Right cardiac atrium (tissue), 5 donors: ENCODE measurements around the gene ZNF316. TPM values are rescaled to one million over a fixed set of nuclear protein-coding genes. Genes with fewer than 3 reads are reported as not detected.

ENCODE experiments used
- ATAC-seq, 2 donors: fragments of 200-7000 bp; cut with Tn5 transposase; one replicate each; pipeline versions ENCODE4 v1.8.0 to v1.9.1; 2020; ENCODE audit warnings: moderate library complexity in 2 of 2, mild to moderate bottlenecking in 1 of 2
- DNase-seq, 3 donors: peaks; one replicate each; pipeline ENCODE4 v3.0.0-alpha.2; 2020
- H3K27ac ChIP-seq: one replicate; pipeline ENCODE4 v1.5.1; 2013; ENCODE audit warnings: mild to moderate bottlenecking, low read length, control low read depth, moderate library complexity
- H3K27me3 ChIP-seq: one replicate; pipeline ENCODE4 v1.6.1; 2013; ENCODE audit not compliant: control insufficient read depth, insufficient read depth
- H3K4me1 ChIP-seq: one replicate; pipeline ENCODE4 v1.6.1; 2013; ENCODE audit warnings: low read length; ENCODE audit not compliant: control insufficient read depth, insufficient read depth
- H3K4me3 ChIP-seq: one replicate; pipeline ENCODE4 v1.5.1; 2013; ENCODE audit warnings: low read length, control low read depth
- H3K9me3 ChIP-seq: one replicate; pipeline ENCODE4 v1.6.1; 2013; ENCODE audit warnings: low read length; ENCODE audit not compliant: control insufficient read depth
- WGBS: extraction: QIAGEN DNeasy Blood & Tissue Kit; methylation state at CpG from one replicate; pipeline ENCODE4 v1.1.7; 2013; 5-methylcytosine and 5-hydroxymethylcytosine counted together
- intact Hi-C, 4 donors: fragments of 100-400 bp; cut with DNase I; formaldehyde crosslinking; loops; one replicate each; pipeline versions ENCODE4 v1.11.0 to v1.14.0; 2022 to 2023
- long read RNA-seq, 4 donors: library from polyadenylated mRNA; unstranded; transcript quantifications; one replicate each; pipeline ENCODE4 v2.0.0, GENCODE V29; 2020 to 2021
- polyA plus RNA-seq: library from polyadenylated mRNA; stranded (reverse); fragments of 200-250 nt; gene quantifications from one replicate; pipeline ENCODE4 v1.2.3, GENCODE V29; 2013
- total RNA-seq, 4 donors: library from RNA; stranded (reverse); fragmentation: NEBNext Ultra II Directional; extraction: Animal tissue kit (Norgen Biotek cat#: 25700); gene quantifications; one replicate each; pipeline ENCODE4 v1.2.1, GENCODE V29; 2021
- donor health status: healthy with polysubstance abuse.
- donor health status: DM: no; HTN: yes; CAD: no.
- donor health status: DM: no; HTN: no; CAD: no.
- donor health status: DM: no; HTN: yes; CAD: no; lungs with severe emphysema.
- donor health status: DM: yes; HTN: yes; CAD: no.

ZNF316 gene
- total RNA-seq (10 to 100 TPM; 14.8 to 20.7 (median 17.3) TPM), polyA plus RNA-seq (11.7 TPM)
- long read RNA-seq, donor 1, full-length matches to known transcripts = 4 of 30 reads
- long read RNA-seq, donor 1, partial matches to known transcripts = 3 of 30 reads
- long read RNA-seq, donor 1, other reads (novel, unspliced or antisense) = 23 of 30 reads
- long read RNA-seq, donor 2, full-length matches to known transcripts = 2 of 22 reads
- long read RNA-seq, donor 2, partial matches to known transcripts = 16 of 22 reads
- long read RNA-seq, donor 2, other reads (novel, unspliced or antisense) = 4 of 22 reads
- long read RNA-seq, donor 3, partial matches to known transcripts = 0 of 3 reads
- long read RNA-seq, donor 3, other reads (novel, unspliced or antisense) = 3 of 3 reads
- long read RNA-seq, donor 4, full-length matches to known transcripts = 6 of 30 reads
- long read RNA-seq, donor 4, partial matches to known transcripts = 22 of 30 reads
- long read RNA-seq, donor 4, other reads (novel, unspliced or antisense) = 2 of 30 reads

DNA sequence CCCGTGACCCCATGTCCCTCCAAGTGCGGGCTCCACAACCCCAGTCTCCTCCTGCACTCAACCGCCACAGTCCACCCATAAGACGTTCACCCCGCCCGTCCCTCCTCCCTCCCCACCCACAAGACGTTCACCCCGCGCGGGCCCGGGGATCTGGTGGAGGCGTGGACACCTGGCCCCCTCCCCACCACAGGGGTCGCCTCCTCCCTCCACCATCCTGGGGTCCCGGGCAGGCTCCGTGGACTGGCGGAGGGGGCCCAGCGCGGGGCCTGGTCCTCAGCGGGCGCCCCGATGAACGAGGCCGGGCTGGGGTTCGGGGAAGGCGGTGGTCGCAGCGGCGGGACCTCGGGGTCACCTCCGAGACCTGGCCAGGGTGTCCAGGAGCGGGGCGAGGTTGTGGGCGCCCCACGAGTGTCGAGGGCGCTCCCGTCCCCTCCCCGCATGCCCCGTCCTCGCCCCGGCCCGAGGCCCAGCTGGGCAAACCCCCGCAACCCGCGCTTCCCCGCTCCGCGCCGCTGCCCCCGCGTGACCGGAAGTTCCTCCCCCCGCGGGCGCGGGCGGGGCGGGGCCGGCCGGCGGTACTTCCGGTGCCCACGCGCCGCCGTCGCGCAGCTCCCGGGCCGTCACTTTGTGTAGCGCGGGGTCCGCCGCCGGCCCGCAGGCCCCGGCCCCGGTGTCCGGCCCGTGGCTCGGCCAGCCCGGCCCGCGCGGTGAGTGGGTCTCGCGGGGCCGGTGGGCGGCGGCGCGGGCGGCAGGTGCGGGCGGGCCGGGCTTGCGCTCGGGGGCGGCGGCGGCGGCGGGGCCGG is at the start of gene ZNF316:
TSS of gene ZNF316 (plus strand) at position 578 of the 803 bp plus-strand sequence. CDS start 5,092 bp downstream, outside the sequence.
- peak within 1 kb of the TSS; percentile 97 for H3K4me3 ChIP-seq
- H3K27ac ChIP-seq = peak within 1 kb of the TSS; percentile 25
- 1% methylated on average over 104 of the region's 104 CpGs for WGBS
- no peaks in the 10 kb centered on the region for H3K4me1 ChIP-seq
- H3K27me3 ChIP-seq = no peaks in the 10 kb centered on the region
- H3K9me3 ChIP-seq = no peaks in the 10 kb centered on the region
- intact Hi-C loops = no loop called here
- ATAC-seq (peak; percentile 76 to 88), DNase-seq (peak; percentile 71 to 89 (median 89))

DNA sequence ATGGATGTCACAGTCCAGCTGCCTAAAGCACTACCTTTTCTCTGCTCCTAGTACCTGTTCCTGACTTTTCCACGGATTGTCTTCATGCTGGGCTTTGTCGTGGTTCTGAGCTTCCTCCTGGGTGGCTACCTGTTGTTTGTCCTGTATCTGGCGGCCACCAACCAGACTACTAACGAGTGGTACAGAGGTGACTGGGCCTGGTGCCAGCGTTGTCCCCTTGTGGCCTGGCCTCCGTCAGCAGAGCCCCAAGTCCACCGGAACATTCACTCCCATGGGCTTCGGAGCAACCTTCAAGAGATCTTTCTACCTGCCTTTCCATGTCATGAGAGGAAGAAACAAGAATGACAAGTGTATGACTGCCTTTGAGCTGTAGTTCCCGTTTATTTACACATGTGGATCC is 48.6 kb upstream of the ZNF316 start:
- H3K9me3 ChIP-seq = no peaks in the 10 kb centered on the region
- intact Hi-C loops = no loop called here
- H3K4me3 ChIP-seq = no peak overlapping the region
- no peaks in the 10 kb centered on the region for H3K27me3 ChIP-seq
- no peaks in the 10 kb centered on the region for H3K4me1 ChIP-seq
- ATAC-seq = no peak
- DNase-seq = peak in 2 of 3 donors; percentile 51 to 65
- 74% methylated on average over 9 of the region's 9 CpGs for WGBS
- H3K27ac ChIP-seq = no peak overlapping the region

DNA sequence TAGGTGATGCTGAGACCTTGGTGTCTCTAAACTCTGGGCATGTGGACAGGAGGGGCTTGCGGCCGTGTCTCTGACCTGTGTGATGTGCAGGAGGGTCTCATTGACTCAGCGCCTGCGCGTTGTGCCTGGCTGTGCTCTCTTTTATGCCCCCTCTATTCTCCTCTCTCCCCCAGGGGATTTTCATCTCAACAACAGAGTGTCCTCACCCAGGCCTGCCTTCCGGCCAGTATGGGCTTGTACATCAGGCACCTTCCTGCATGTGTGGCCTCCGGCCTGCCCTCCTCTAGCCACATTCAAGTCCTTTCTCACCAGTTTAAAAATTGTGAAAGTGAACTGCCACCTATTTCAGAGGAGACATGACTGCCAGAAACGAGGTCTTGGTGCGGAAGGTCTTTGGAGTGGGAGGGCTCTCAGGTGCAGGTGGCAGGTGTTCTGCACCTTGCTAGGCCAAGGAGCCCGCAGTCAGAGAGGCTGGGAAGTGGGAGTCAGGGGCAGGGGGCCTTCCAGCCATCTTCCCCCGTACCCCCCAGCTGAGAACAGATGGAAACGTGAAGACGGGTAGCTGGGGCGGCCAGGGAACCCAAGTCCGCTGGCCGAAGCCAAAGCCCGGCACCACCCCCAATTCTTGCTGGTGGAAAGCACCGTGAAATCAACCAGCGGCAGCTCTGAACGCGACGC is 47.8 kb upstream of the ZNF316 start:
- peak in 2 of 3 donors; percentile 23 to 40 for DNase-seq
- no peaks in the 10 kb centered on the region for H3K4me1 ChIP-seq
- H3K4me3 ChIP-seq = peak overlapping the region; percentile 90
- WGBS = 45% methylated on average over 22 of the region's 22 CpGs
- ATAC-seq = peak; percentile 8 to 16
- no peak overlapping the region for H3K27ac ChIP-seq
- H3K9me3 ChIP-seq = no peaks in the 10 kb centered on the region
- intact Hi-C loops = no loop called here
- no peaks in the 10 kb centered on the region for H3K27me3 ChIP-seq

DNA sequence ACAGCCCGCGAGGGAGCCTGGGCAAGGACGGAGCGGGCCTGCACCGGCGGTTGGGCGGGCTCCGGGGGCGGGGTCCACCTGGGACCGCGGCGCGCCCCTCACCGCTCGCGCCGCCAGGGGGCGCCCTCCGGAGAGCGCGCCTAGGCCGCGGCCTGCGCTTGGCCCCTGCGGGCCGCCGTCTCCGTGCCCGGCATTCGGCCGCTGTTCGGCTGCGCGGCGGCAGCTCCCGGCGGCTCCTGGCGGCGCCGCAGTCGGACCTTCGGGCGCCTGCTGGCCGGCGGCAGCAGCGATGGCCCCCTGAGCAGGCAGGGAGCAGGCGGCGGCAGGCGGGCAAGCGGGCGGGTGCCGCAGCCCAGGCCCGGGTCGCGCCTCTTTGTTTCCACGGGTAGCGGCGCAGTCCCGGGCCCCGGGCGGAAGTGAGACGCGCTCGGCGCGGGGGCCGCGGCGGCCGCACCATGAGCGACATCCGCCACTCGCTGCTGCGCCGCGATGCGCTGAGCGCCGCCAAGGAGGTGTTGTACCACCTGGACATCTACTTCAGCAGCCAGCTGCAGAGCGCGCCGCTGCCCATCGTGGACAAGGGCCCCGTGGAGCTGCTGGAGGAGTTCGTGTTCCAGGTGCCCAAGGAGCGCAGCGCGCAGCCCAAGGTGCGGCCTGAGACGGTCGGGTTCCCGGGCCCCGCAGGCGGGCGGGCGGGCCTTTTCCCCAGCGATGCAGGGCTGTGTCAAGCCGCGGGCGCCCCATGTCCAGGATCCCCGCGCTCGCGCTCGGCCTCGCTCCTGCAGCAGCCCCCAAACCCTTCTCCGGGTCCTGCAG is 47.1 kb upstream of the ZNF316 start, which contains the start of gene INTS15:
TSS of gene INTS15 (plus strand) at position 193 of the 816 bp plus-strand sequence. CDS start at position 456, 263 bp downstream.
- Histone ChIP-seq H3K4me1 (no peaks in the 10 kb centered on the region), H3K9me3 (no peaks in the 10 kb centered on the region), H3K27me3 (no peaks in the 10 kb centered on the region), H3K27ac (peak within 1 kb of the TSS; percentile 90), H3K4me3 (peak within 1 kb of the TSS; percentile 90)
- under 1% methylated on average over 107 of the region's 107 CpGs for WGBS
- intact Hi-C loops = no loop called here
- DNase-seq (peak; percentile 79 to 92 (median 90)), ATAC-seq (peak; percentile 95)

DNA sequence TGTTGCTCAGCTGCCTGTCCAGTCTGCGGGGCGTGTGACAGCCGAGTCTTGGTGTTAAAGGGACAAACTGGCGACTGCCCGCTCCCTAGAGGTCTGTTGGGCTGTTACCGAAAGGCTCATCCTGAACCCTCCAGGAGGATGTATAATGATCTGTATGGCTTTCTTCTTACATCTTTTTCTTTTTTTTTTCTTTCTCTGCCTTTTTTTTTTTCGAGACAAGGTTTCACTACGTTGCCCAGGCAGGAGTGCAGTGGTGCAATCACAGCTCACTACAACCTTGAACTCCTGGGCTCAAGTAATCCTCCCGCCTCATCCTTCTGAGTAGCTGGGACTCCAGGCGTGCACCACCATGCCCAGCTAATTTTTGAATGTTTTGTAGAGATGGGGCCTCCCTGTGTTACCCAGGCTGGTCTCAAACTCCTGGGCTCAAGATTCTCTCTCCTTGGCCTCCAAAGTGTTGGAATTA is 46.4 kb upstream of the ZNF316 start:
- Histone ChIP-seq H3K4me1 (no peaks in the 10 kb centered on the region), H3K9me3 (no peaks in the 10 kb centered on the region), H3K4me3 (peak overlapping the region; percentile 90), H3K27ac (peak overlapping the region; percentile 58), H3K27me3 (no peaks in the 10 kb centered on the region)
- ATAC-seq = no peak
- WGBS = 9% methylated on average over 10 of the region's 10 CpGs
- intact Hi-C loops = no loop called here
- DNase-seq = no peak

DNA sequence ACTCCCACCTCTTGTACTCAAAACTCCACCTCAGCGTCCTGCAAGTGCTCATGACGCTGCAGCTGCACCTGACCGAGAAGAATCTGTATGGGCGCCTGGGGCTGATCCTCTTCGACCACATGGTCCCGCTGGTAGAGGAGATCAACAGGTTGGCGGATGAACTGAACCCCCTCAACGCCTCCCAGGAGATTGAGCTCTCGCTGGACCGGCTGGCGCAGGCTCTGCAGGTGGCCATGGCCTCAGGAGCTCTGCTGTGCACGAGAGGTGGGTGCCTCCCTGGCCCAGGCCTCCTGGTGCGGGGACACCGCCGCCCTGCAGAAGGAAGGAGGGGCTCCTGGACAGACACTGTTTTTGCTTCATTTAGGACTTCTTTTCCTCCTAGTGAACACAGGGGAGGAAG is 37.0 kb upstream of the ZNF316 start:
- H3K4me1 ChIP-seq = no peaks in the 10 kb centered on the region
- no peak overlapping the region for H3K4me3 ChIP-seq
- ATAC-seq (no peak), DNase-seq (peak in 1 of 3 donors; percentile 55)
- H3K9me3 ChIP-seq = no peaks in the 10 kb centered on the region
- 94% methylated on average over 15 of the region's 15 CpGs for whole genome bisulfite sequencing
- intact Hi-C loops = no loop called here
- no peaks in the 10 kb centered on the region for H3K27me3 ChIP-seq
- H3K27ac ChIP-seq = no peak overlapping the region

DNA sequence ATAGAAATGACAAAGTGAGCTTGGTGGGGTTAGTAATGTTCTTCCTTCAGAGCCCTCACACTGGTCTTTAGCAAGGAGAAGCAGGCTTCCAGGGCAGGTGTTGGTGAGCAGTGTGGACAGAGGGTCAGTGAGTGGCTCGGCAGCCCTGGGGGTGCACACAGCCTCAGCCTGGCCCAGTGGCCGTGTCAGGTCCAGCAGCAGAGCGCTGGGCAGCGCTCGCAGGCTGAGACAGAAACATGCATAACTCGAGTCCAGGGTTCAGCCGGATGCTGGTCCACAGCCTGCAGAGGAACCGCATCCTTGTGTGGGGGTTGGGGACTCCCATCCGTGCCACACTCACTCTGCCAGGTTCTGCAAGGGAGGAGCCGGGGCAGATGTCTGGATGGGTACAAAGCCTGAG is 32.7 kb upstream of the ZNF316 start:
- WGBS = 89% methylated on average over 10 of the region's 10 CpGs
- no peaks in the 10 kb centered on the region for H3K27me3 ChIP-seq
- H3K27ac ChIP-seq = no peak overlapping the region
- ATAC-seq (no peak), DNase-seq (peak in 1 of 3 donors; percentile 10)
- no peaks in the 10 kb centered on the region for H3K4me1 ChIP-seq
- H3K9me3 ChIP-seq = no peaks in the 10 kb centered on the region
- intact Hi-C loops = no loop called here
- H3K4me3 ChIP-seq = no peak overlapping the region

DNA sequence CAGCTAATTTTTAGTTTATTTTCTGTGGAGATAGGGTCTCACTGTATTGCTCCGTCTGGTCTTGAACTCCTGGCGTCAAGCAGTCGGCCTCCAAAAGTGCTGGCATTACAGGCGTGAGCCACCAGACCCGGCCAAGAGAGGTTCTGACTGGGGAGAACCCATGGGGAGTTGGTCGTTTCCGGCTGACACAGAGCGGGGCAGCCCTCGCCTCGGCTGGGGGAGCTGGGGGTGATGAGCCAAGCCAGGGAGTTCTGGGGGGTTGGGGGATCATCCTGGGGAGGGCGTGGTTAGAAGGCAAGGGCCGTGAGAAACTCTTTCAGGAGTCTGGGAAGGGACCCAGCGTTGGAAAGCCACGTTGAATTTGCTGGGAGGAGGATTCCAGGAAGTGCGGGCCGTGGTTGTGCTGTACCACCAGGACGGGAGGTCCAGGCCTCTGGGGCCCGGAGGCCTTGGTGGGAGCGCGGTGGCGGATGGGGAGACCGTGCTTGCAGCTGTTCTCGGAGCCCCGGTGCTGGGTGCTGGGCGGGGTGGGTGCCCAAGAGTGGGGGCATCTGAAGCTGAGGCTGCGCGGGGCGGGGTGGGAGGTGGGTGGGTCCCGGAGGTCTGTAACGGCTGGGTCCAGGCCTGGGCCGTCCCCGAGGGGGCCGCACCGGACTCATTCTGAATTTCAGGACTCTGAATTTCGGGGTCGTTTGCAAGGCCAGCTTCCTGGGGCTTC is 30.1 kb upstream of the ZNF316 start:
- DNase-seq (peak in 1 of 3 donors; percentile 58), ATAC-seq (peak in 1 of 2 donors; percentile 37)
- Histone ChIP-seq H3K9me3 (no peaks in the 10 kb centered on the region), H3K4me3 (no peak overlapping the region), H3K27ac (no peak overlapping the region), H3K27me3 (no peaks in the 10 kb centered on the region), H3K4me1 (no peaks in the 10 kb centered on the region)
- WGBS = 91% methylated on average over 36 of the region's 36 CpGs
- intact Hi-C loops = no loop called here

DNA sequence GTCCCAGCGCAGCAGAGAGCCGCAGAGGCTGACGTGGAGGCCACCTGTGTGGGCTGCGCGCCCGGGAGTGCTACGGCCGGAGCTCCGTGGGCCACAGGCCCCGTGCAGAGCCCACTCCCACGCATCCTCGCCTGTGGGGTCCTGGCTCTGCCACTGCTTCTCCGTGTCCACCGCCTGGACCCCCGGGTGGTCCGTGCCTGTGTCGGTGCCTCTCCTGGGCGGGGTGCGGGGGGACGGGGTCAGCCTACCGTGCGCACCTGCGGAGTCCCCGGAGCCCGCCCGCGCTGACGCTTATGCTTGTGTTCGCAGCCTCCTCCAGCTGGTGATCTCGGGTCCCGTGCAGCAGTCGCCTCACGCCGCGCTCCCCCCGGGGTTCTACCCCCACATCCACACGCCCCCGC is 29.5 kb upstream of the ZNF316 start:
- intact Hi-C loops = no loop called here
- no peaks in the 10 kb centered on the region for H3K9me3 ChIP-seq
- DNase-seq = peak in 1 of 3 donors; percentile 63
- H3K4me3 ChIP-seq = no peak overlapping the region
- no peaks in the 10 kb centered on the region for H3K27me3 ChIP-seq
- no peak overlapping the region for H3K27ac ChIP-seq
- WGBS = 93% methylated on average over 38 of the region's 38 CpGs
- ATAC-seq = peak; percentile 20 to 30
- H3K4me1 ChIP-seq = no peaks in the 10 kb centered on the region
